Esophagus squamous epithelium (tissue), 5 donors: ENCODE results near the gene MIOS. TPM values are rescaled to one million over a fixed set of nuclear protein-coding genes. Genes with fewer than 3 reads are reported as not detected.
A peak's percentile ranks its signal among the peaks of the same experiment; 100 is the strongest.

ENCODE experiments used
- DNase-seq: peaks from one replicate; lab custom pipeline; 2025; lab: John Stamatoyannopoulos, UW
- H3K27ac ChIP-seq, 4 donors: fragments of 200-600 bp; sonication (generic); one replicate each; pipeline ENCODE4 v1.5.1; 2016 to 2019; ENCODE audit warnings: mild to moderate bottlenecking in 1 of 4
- H3K27me3 ChIP-seq, 4 donors: fragments of 200-600 bp; sonication (generic); 1 replicate in 3 of 4; 2 replicates in 1 of 4; pipeline versions ENCODE4 v1.5.1 to v1.6.0; 2017 to 2021; ENCODE audit warnings: antibody characterized with exemption in 1 of 4
- H3K36me3 ChIP-seq, 3 donors: fragments of 200-600 bp; sonication (generic); one replicate each; pipeline ENCODE4 v1.5.1; 2016 to 2019
- H3K4me1 ChIP-seq, 3 donors: fragments of 200-600 bp; sonication (generic); one replicate each; pipeline ENCODE4 v1.5.1; 2017 to 2019
- H3K4me3 ChIP-seq, 4 donors: fragments of 200-600 bp; sonication (generic); 1 replicate in 3 of 4; 2 replicates in 1 of 4; pipeline ENCODE4 v1.5.1; 2016 to 2019; ENCODE audit warnings: mild to moderate bottlenecking in 2 of 4, moderate library complexity in 1 of 4
- H3K9me3 ChIP-seq, 3 donors: fragments of 200-600 bp; sonication (generic); one replicate each; pipeline ENCODE4 v1.5.1; 2016 to 2019
- CTCF ChIP-seq, 6 experiments: fragments of 450-650 bp in 4 of 6; fragments of 200-600 bp in 2 of 6; sonication (generic) in 2 of 6; IDR thresholded peaks; one replicate each; pipeline ENCODE4 v1.5.1; 2016 to 2019; ENCODE audit warnings: antibody characterized with exemption in 6 of 6, mild to moderate bottlenecking in 4 of 6, moderate library complexity in 4 of 6
- POLR2A ChIP-seq, 4 donors: fragments of 450-650 bp; IDR thresholded peaks; one replicate each; pipeline ENCODE4 v1.6.1; 2017; ENCODE audit warnings: antibody characterized with exemption in 4 of 4, mild to moderate bottlenecking in 4 of 4, moderate library complexity in 3 of 4
- WGBS, 2 donors: methylation state at CpG; one replicate each; pipeline ENCODE4 v1.1.5; 2018; 5-methylcytosine and 5-hydroxymethylcytosine counted together
- intact Hi-C: fragments of 100-400 bp; cut with DNase I; formaldehyde crosslinking; loops from one replicate; pipeline ENCODE4 v1.15.0; 2022
- total RNA-seq, 4 donors: library from RNA; depleted of rRNA; stranded (reverse); fragments of >200 nt; gene quantifications; one replicate each; pipeline ENCODE4 v1.1.0, GENCODE V29; 2016
- donor health status: DM: yes; HTN: yes; CAD: no.

Gene MIOS
- 10 to 100 TPM; 36.5 to 62.9 (median 53.7) TPM for total RNA-seq

GRCh38 chr7:7566651-7567611 is at the start of gene MIOS:
Gene MIOS, plus strand, starts transcription at chr7:7566884. Its CDS starts 5,592 bp downstream, at chr7:7572476.
- H3K27me3 ChIP-seq: no peaks in the 10 kb centered on the region
- peak within 1 kb of the TSS; percentile 67 to 96 (median 93) for H3K4me3 ChIP-seq
- WGBS, 2 donors: 0 to 2% methylated on average over 9 to 12 of the region's 96 CpGs
- DNase-seq: no peak
- H3K9me3 ChIP-seq: no peaks in the 10 kb centered on the region
- H3K4me1 ChIP-seq: peaks cover 26 to 87% (median 27%) of the 10 kb centered on the region in 3 donors
- intact Hi-C loops: no loop called here
- no peaks in the 10 kb centered on the region for H3K36me3 ChIP-seq
- H3K27ac ChIP-seq: peak within 1 kb of the TSS; percentile 90 to 98 (median 98)
- peak in 1 of 6 experiments; percentile 5 for TF ChIP-seq CTCF (IDR thresholded peaks at IDR 0.05)
- peak in 3 of 4 donors; percentile 19 to 83 (median 79) for TF ChIP-seq POLR2A (IDR thresholded peaks at IDR 0.05)

GRCh38 chr7:7517754-7518153 is 48.9 kb upstream of the MIOS start:
- Histone ChIP-seq H3K36me3 (no peaks in the 10 kb centered on the region), H3K9me3 (no peaks in the 10 kb centered on the region), H3K27me3 (no peaks in the 10 kb centered on the region), H3K4me1 (peaks cover 0 to 5% (median 3%) of the 10 kb centered on the region in 3 donors), H3K27ac (no peak overlapping the region), H3K4me3 (no peak overlapping the region)
- intact Hi-C loops: no loop called here
- 22 to 26% methylated on average over 3 of the region's 3 CpGs for WGBS, 2 donors
- TF ChIP-seq POLR2A (IDR thresholded peaks at IDR 0.05) (no peak), CTCF (IDR thresholded peaks at IDR 0.05) (no peak)
- DNase-seq: no peak

DNA sequence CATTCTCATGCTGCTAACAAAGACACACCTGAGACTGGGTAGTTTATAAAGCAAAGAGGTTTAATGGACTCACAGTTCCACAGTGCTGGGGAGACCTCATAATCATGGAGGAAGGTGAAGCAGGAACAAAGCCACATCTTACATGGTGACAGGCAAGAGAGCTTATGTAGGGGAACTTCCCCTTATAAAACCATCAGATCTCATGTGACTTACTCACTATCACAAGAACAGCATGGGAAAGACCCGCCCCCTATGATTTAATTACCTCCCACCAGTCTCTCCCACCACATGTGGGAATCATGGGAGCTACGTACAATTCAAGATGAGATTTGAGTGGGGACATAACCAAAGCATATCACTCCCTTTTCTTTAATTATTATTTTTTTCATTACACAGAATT is 47.6 kb upstream of the MIOS start:
- no peak for DNase-seq
- Histone ChIP-seq H3K27me3 (no peaks in the 10 kb centered on the region), H3K27ac (no peak overlapping the region), H3K9me3 (no peaks in the 10 kb centered on the region), H3K4me3 (no peak overlapping the region), H3K4me1 (peaks cover 0 to 3% (median 0%) of the 10 kb centered on the region in 3 donors), H3K36me3 (no peaks in the 10 kb centered on the region)
- TF ChIP-seq POLR2A (IDR thresholded peaks at IDR 0.05) (no peak), CTCF (IDR thresholded peaks at IDR 0.05) (no peak)
- intact Hi-C loops: no loop called here
- 56 to 57% methylated on average over 2 of the region's 2 CpGs for WGBS, 2 donors

DNA sequence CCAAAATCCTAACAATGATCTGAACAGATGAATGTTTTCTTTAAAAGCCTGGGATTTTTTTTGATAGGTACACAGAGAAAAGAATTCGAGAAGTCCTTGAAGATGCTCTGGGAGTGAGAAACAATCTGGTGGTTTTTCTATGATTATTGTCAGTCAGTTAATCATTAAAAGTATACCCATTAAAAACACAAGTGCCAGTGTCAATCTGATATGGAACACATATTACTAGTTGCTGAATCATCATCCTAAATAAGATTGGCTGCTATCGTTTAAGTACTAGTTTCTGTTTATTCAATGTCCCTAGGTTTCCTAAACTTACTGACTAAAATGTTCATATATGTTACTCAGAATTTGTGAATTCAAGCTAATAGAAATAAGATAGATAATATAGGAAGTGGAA is 47.2 kb upstream of the MIOS start:
- no peaks in the 10 kb centered on the region for H3K27me3 ChIP-seq
- intact Hi-C loops: no loop called here
- DNase-seq: no peak
- TF ChIP-seq CTCF (IDR thresholded peaks at IDR 0.05) (no peak), POLR2A (IDR thresholded peaks at IDR 0.05) (no peak)
- no peaks in the 10 kb centered on the region for H3K36me3 ChIP-seq
- no peak overlapping the region for H3K4me3 ChIP-seq
- WGBS, 2 donors: 65 to 70% methylated on average over 2 of the region's 2 CpGs
- no peaks in the 10 kb centered on the region for H3K9me3 ChIP-seq
- H3K4me1 ChIP-seq: peaks cover 0 to 3% (median 0%) of the 10 kb centered on the region in 3 donors
- H3K27ac ChIP-seq: no peak overlapping the region

DNA sequence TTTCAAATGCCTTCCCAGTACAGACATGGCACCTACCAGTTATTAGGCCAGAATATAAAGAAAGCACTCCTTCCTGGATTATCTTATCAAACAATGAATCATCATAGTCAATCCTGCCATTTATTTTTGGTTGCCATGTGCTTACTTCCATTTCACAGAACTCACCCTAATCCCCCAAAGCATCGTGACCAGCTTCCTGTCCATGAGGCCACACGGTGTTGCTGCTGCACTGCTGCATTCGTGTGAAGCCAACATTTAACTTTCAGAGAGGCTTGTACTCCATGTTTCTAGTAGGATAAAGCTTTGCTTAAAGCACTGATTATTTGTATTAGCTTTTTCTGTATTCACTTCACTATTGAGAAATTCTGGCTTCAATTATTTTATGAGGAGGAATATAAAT is 45.4 kb upstream of the MIOS start:
- Histone ChIP-seq H3K27me3 (no peaks in the 10 kb centered on the region), H3K27ac (no peak overlapping the region), H3K4me1 (peaks cover 0 to 3% (median 0%) of the 10 kb centered on the region in 3 donors), H3K4me3 (no peak overlapping the region), H3K9me3 (no peaks in the 10 kb centered on the region), H3K36me3 (no peaks in the 10 kb centered on the region)
- no peak for DNase-seq
- WGBS, 2 donors: 31 to 48% methylated on average over 3 of the region's 3 CpGs
- intact Hi-C loops: no loop called here
- TF ChIP-seq CTCF (IDR thresholded peaks at IDR 0.05): no peak
